HG03571 (cell line): Measurements from ENCODE around the gene MTG2.

Experiments used
- ATAC-seq: cut with Tn5 transposase; IDR thresholded peaks from one replicate; pipeline ENCODE4 v1.9.1; 2021; ENCODE audit not compliant: unreplicated experiment

The MTG2 gene, protein sequence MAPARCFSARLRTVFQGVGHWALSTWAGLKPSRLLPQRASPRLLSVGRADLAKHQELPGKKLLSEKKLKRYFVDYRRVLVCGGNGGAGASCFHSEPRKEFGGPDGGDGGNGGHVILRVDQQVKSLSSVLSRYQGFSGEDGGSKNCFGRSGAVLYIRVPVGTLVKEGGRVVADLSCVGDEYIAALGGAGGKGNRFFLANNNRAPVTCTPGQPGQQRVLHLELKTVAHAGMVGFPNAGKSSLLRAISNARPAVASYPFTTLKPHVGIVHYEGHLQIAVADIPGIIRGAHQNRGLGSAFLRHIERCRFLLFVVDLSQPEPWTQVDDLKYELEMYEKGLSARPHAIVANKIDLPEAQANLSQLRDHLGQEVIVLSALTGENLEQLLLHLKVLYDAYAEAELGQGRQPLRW

DNA sequence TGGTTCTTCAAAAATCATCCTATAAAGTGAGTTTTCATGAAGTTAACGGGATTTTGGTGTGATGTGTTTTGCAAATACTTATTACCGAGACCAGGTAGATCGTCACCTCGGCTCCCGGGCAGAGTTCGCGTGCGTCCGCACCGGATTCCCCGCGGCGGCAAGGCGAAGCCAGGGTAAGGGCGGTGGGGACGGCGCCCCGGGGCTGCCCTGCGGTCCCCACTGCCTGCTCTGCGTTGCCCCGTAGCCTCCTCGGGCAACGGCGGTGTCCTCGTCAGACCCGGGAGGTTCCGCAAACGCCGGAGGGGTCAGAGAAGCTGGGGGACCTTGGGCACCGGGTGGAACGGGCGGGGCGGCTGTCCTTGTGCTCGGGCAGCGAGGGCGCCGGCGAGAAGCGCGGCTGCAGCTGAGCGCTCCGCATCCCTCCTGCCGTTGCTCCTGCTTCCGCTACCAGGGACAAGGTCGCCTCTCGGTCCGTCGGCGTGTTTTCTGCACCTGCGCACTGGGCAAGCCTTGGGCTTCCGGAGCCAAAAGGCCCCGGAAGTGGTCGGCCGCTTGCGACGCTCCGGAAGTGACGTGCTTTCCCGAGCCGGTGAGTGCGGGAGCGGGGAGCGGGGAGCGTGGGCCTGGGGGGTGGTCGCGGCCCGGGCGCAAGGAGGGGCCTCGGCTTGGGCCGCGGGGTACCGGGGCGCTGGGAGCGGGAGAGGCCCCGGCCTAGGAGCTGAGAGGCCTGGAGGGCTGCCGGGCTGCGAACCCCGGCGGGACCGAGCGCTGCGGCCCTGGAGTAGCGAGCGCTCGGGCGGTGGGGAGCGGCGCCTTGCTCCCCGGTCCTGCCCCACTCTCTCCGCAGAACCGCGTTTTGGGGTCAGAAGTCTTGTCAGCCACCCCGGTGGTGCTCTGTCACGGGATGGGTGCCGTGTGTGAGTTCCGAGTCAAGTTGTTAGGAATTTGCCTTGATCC, at the start of gene MTG2:
TSS of gene MTG2 (plus strand) at position 560 of the 957 bp plus-strand sequence. CDS start 10,393 bp downstream, outside the sequence.
- peak; percentile 93 for ATAC-seq

DNA sequence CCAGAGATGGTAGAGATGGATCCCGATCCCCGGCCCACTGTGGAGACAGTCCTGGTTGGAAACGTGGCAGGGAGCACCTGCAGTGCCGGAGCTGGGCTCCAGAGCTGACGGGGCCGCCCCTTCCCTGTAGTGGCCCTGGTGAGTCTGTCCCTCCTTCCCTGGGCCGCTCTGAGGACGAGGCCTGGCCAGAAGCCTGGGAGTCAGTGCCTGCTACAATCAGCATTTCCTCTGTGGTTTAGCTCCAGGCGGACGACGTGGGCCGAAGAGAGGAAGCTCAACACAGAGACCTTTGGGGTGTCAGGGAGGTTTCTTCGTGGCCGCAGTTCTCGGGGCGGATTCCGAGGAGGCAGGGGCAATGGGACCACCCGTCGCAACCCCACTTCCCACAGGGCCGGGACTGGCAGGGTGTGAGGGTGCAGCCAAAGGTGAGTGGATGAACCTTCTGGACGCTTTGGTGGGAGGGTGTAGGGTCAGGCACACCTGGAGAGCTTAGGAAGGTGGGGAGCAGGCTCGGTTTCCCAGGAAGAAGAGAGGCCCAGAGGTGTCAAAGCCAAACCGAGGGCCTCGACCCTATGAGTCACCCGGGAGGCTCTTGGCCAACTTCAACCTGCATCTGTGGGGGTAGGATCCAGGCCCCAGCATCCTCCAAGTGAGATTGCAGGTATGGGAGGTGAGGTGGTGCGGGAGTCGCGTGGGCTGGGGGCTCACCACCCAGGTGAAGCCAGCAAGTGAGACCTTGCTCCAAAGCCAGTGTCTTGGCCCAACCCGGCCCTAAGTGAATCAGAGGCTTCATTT, 49.6 kb upstream of the MTG2 start:
- ATAC-seq, result no peak

DNA sequence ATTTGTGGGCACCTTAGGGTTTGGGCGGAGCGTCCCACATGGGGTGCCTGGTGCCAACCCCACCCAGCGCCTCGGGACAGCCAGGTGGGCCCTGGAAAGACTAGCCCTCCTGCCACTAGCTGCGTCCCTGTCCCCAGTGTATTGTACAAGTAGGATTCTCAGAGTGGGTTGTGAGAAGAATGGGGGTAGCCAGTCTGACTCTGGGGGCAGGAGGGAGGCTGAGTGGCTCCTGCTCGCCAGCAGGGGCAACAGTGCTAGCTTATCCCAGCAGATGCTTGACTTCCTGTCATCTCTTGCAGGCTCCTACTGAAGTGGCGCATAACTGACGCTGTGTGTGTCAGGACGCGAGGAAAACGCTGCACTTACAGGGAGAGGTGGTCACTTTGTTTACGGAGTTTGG, 49.0 kb upstream of the MTG2 start:
- no peak for ATAC-seq

DNA sequence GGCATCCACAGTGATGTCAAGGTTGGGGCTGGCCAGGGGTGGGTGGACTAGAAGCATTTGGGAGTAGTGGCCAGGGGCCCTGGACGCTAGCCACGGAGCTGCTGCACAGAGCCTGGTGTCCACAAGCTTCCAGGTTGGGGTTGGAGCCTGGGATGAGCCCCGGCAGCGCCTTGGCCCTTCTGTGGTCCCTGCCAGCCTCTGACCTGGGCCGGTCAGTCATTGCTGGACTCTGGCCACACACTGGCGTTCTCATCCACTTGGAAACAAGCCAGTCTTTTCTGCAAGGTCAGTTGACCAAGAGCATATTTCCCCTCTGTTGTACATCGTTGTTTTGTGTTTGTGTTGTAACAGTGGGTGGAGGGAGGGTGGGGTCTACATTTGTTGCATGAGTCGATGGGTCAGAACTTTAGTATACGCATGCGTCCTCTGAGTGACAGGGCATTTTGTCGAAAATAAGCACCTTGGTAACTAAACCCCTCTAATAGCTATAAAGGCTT, 48.0 kb upstream of the MTG2 start:
- ATAC-seq, result no peak

DNA sequence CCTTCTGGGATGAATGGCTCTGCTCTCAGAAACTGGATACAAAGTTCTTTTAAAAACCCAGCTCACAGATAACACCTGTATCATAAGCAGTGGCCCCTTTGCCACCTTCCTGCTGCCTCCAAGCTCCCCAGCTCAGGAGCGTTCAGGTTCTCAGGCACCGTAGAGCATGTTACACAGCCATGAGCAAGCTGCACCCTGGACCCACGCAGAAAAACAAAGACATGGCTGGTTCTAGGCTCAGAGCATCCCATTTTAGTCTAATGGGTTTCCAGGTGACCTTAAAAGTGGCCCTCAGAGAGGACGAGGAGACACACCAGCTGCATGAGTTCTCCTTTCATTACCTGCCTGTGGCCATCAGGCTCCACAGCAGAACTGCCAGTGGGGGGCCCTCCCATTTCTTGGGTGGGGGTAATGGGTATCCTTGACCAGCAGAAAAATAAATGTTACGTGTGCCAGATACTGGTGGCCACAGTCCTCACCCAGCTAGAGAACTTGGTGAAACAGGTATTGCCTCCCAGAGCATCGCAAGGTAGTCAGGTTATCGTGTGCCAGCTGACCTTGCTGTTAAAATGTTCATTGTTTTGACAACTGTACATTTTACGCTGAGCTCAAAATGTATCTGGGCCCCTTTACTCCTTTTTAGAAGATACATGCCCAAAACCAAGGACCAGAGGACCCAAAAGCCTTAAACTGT, 47.1 kb upstream of the MTG2 start:
- ATAC-seq, result no peak

DNA sequence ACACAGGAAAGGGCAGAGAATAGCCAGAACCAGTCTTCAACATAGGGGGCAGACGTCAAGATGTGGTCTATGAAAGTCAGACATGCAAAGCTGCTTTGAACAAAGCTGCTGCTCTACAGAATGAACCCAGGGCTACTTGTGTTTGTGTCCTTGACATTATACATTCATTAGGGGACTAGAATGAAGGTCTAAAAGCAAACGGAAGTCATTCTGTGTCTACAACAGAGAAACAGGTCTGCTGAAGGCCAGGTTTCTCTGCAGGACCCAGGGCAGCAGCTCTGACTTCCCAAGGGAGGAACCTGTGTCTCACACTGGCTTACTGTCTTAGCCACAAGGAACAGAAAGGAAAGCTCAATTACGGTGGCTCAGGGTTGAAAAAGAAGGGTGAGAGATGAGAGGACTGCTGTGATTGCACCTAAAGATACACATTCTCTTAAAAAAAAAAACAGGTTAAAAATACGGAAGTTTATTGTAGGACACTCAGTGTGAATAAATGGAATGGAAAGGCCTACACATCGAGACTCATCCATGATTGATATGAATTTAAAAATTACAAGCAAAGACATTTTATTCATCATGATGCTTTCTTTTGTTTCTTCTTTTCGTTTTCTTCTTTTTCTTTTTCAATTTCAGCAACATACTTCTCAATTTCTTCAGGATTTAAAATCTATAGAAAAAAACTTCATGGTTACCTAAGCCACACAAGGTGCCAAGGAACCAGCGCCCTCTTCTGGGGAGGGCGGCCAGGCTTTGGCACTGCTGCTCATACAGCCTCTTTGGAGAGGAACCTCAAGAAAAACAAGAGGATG, 46.3 kb upstream of the MTG2 start:
- no peak for ATAC-seq

DNA sequence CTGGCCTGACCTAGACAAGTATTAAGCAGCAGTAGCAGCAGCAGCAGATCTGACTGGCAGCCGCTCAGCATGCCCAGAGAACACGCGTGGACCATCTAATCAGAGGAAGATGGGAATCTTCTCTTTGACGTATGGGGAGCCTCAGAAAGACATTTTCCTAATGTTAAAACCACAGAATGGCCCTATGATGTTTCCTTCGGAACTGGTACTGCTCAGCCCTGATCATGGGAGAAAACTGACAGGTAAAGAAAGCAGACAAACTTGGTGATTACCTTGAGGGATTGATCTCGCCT, 45.8 kb upstream of the MTG2 start:
- ATAC-seq, result no peak

DNA sequence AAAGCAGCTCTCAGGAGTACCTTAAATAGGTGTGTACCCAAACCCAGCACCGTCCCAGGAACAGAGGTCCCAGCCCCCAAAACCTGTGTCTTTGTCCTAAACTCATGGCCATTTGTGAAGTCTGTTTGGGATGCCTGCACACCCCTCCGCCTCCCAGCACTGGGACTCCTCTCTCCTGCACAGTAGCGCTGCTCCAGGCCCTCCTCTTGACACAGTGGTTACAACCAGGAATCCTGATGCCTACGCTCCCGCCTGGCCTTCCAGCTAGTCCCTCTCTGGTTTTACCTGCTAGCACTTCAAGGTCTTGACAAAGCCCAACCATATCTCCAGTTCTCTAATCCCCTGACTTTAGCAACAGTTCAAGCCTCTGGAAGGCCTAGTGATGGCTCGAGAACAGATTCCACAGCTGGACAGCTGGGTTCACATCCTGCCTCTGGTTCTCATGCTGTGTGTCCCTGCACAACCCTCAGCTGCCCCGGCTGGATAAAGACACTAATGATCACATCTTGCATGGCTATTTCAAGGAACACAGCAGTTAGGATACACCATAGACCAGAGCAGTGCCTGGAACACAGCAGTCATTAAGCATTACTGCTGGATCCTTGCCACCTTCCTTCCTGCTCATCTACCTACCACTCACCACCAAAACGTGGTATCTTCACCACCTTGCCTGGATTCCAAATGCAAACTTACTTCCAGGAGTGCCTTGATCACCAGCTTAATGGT, 45.2 kb upstream of the MTG2 start:
- ATAC-seq, result no peak

DNA sequence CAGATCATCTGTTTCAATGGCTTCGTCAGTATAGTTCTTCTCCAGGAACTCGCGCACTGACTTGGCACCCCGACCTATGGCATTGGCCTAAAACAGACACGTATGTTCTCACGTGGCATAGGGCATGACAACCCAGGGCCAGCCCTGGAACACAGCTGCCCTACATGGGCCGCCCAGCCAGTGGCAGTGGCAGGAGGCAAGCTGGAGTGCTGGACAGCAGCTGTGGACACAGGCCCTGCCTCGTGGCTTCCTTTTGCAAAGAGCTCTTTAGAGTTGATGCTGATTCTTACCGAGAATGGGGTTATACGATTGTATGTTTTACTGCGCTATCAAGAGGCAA, 44.7 kb upstream of the MTG2 start:
- ATAC-seq, result no peak

DNA sequence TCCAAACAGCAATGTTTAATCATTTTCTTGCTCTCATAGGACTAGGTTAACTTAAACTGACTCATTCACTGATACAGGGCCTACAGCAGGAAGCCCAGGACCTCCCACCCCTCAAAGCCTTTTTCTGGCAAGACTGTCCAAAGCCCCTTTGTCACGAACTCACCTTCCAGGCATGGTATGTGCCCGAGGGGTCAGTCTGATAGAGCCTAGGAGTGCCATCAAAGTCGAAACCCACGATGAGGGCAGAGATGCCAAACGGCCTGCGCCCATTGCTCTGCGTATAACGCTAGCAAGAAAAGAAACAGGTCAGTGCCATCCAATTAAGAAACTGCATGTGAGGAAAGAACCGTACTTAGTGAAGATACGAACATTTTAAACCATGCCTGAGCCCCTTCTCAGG, 43.9 kb upstream of the MTG2 start:
- ATAC-seq, result no peak

DNA sequence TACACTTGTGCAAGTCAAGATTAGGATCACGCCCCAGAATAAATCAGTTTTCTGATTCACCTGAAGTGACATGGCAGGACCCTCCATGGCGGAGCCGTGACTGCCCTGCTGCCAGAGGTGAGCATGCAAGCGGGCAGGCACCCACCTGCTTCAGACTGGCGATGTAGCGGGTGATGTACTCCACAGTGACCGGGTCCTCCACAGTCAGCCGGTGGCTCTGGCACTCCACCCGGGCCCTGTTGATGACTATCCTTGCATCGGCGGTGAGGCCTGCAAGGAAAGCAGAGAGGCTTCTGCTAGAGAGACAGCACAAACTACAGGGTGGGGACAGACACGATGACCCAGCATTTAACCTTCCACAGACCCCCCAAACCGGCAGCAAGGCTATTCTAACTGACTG, 43.2 kb upstream of the MTG2 start:
- no peak for ATAC-seq

DNA sequence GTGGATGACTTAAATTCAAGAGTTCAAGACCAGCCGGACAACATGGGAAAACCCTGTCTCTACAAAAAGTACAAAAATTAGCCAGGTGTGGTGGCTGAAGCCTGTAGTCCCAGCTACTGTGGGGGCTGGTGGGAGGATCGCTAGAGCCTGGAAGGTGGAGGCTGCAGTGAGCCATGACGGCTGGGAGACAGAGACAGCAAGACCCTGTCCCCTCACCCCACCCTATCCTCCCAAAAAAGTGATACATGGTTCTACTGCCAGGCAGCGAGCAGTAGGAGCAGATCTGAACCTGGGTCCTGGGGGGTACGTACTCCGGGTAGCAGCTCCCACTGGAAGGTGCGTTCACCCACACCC, 41.8 kb upstream of the MTG2 start:
- ATAC-seq, result no peak

DNA sequence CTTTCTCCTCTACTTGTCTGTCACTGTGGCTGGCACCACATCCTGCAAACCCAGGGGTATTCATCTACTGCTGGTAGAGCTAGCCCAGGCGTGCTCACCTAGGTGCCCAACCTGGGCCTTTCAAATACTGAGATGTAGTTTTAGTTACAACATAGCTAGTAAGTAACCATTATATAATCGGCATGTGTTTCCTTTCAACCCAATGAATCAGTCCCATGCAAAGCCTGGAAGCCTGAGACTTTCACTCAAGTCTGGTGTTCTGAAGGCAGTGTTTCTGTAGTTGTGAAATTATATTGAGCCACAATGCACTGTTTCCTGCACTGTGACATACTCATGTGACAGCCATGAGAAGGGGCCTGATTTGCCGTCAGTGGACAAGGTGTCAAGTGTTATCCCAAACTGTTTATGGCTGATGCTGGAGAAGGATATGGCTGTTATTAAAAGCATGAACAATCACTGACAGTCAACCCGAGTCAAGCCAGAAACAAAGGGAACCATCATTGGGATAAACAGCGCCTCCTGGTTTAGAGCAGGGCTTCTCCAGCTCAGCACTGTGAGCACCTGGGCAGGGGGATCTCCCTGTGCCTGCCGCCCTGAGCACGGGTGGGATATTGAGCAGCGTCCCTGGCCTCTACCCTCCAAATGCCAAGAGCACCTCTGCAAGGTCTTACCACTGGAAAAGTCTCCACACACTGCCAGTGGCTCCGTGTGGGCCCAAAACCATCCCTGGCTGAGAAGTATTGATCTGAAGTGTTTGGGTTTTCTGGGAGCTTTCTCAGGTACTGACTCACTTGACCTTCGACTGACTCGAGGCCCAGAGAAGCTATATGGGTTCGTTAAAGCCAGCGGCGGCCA, 41.2 kb upstream of the MTG2 start:
- no peak for ATAC-seq

DNA sequence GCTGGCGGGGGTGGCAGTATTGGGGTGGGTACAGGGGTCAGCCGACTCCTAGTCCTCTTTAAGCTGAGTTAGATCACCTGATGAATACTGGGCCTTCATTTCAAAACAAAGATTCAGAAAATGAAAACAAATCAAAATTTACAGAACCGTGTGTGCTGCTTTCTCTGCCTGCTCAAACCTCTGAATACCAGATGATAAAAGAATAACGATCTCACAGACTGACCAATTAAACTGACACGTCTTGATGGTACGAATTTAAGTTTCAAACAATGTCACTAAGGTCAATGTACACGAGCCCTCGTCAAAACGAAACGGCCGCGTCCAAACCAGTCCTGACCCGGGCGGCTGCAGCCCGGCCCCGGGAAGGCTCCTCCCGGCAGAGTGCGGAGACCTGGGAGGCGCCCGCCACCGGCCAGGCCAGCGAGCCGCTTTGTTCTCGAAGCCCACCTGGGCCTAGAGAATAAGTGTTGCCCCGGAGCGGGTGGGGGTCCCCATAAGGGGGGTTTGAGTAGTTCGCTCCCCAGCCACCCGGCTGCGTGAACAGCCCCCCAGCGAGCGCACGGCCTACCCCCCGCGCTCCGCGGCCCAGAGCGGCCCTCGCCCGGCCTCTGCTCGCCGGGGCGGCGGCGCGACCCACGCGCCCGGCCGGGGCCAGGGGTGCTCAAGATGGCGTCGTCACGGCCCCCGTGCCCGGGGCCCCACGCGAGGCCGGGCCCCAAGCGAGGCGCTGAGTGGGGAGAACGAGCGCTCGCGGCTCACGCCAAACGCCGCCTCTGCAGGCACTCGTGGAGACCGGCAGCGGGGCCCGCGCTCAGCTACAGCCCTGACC, 40.4 kb upstream of the MTG2 start:
- peak; percentile 14 for ATAC-seq

DNA sequence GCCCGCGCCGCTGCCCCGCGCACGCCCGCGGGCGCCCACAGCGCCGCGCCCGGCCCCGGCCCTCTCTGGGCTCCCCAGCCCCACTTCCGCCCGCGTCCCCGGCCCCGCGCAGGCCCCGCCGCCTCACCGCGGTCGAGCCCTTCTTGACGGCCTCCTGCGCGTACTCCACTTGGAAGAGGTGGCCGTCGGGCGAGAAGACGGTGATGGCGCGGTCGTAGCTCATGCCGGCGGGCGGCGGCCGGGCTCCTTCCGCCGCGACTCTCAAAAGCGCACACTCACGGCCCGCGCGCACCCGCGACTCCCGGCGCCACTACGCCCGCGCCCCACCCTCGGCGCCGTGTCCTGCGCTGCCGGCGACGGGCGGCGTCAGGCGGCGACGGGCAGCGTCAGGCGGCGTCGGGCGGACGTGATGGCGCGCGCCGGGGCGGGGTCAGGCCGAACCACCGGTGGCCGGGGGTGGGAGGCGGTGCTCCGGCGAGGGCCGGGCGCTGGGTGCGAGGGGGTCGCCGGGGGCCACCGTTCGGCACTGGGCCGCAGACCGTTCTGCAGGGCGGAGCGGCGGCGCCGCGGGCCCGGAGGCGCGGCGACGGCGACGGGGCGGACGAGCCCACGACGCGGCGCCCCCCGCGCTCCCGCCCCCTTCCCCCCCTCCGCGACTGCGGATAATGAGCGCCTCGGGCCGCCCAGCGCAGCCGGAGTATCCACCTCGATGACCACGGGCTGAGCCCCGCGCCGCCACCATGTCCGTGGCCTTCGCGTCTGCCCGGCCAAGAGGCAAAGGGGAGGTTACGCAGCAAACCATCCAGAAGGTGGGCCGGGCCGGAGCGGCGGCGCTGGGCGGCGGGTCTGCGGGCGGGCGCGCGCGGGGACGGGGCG, 39.5 kb upstream of the MTG2 start, which contains the start of the genes PSMA7 and SS18L1:
TSS of gene PSMA7 (minus strand) at position 314 of the 876 bp plus-strand sequence. CDS start at position 223, 91 bp downstream.
TSS of gene SS18L1 (plus strand) at position 689 of the 876 bp plus-strand sequence. CDS start at position 741, 52 bp downstream.
- ATAC-seq, result peak; percentile 64
